Measurements from ENCODE around the gene NTM.

DNA sequence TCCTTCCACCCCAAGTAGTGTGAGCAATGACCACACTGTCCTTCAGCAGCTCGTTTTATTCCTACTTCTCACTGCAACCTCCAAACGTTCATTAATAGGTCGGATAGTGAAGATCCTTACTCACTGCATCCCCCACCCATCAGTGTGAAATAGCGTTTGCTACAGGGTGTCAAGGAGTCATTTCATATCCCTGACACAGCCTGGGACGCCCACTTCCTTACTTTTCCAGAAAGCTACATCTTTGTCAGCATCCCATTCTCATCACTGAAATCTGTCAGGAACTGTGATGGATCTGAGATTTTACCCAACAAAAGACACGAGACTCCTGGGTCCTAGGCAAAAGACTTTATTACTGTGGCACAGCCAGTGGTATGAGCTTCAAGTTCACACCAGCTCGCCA, 592.4 kb downstream of the NTM start:
- TF ChIP-seq, protein P1, sequence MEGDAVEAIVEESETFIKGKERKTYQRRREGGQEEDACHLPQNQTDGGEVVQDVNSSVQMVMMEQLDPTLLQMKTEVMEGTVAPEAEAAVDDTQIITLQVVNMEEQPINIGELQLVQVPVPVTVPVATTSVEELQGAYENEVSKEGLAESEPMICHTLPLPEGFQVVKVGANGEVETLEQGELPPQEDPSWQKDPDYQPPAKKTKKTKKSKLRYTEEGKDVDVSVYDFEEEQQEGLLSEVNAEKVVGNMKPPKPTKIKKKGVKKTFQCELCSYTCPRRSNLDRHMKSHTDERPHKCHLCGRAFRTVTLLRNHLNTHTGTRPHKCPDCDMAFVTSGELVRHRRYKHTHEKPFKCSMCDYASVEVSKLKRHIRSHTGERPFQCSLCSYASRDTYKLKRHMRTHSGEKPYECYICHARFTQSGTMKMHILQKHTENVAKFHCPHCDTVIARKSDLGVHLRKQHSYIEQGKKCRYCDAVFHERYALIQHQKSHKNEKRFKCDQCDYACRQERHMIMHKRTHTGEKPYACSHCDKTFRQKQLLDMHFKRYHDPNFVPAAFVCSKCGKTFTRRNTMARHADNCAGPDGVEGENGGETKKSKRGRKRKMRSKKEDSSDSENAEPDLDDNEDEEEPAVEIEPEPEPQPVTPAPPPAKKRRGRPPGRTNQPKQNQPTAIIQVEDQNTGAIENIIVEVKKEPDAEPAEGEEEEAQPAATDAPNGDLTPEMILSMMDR (IDR thresholded peaks at IDR 0.05) = no peak
- no peak for TF ChIP-seq POLR2A (IDR thresholded peaks at IDR 0.05)

Data from breast epithelium (tissue), 3 donors.